K562 (cell line): ENCODE results near the gene COL16A1. TPM values are rescaled to one million over a fixed set of nuclear protein-coding genes. Genes with fewer than 3 reads are reported as not detected.

Source experiments
- EZH2 ChIP-seq: IDR thresholded peaks from 2 replicates; pipeline ENCODE4 v1.6.1; 2012; ENCODE audit warnings: low read depth, mild to moderate bottlenecking, inconsistent platforms, low read length, borderline replicate concordance
- HEY1 ChIP-seq: fragments of 250-450 bp; sonication (Bioruptor Pico); IDR thresholded peaks from 2 replicates; pipeline ENCODE4 v1.5.0; 2020; ENCODE audit warnings: mild to moderate bottlenecking, moderate library complexity, borderline replicate concordance
- ILF3 ChIP-seq: fragments of 450-650 bp; IDR thresholded peaks from 2 replicates; pipeline ENCODE4 v1.6.1; 2018; ENCODE audit warnings: antibody characterized with exemption, mild to moderate bottlenecking, moderate library complexity, borderline replicate concordance
- IRF2 ChIP-seq: sonication (generic); formaldehyde crosslinking; IDR thresholded peaks from 2 replicates; pipeline ENCODE4 v1.8.1; 2022; ENCODE audit warnings: mild to moderate bottlenecking, missing genetic modification reagents
- MAZ ChIP-seq, 2 experiments: fragments of 450-650 bp in 1 of 2; sonication (generic) in 1 of 2; formaldehyde crosslinking; IDR thresholded peaks in 1 of 2; conservative IDR thresholded peaks in 1 of 2; 2 replicates each; pipeline versions ENCODE4 v1.4.0 to v1.5.0; 2020; ENCODE audit warnings: mild to moderate bottlenecking in 1 of 2, missing genetic modification reagents in 1 of 2
- MBD2 ChIP-seq: sonication (generic); IDR thresholded peaks from 2 replicates; pipeline ENCODE4 v1.6.1; 2016; ENCODE audit warnings: low read depth, borderline replicate concordance
- POLR2A ChIP-seq: fragments of 450-650 bp; conservative IDR thresholded peaks from 2 replicates; pipeline ENCODE4 v1.6.1; 2016
- PTBP1 ChIP-seq: fragments of 200-400 bp; formaldehyde crosslinking; IDR thresholded peaks from 2 replicates; pipeline ENCODE4 v1.6.1; 2017; ENCODE audit warnings: low read depth, low read length
- PYGO2 ChIP-seq: fragments of 450-650 bp; IDR thresholded peaks from 2 replicates; pipeline ENCODE4 v1.6.1; 2016; ENCODE audit warnings: mild to moderate bottlenecking, missing genetic modification characterization, moderate library complexity, missing compliant biosample characterization
- RAD21 ChIP-seq, 2 experiments: fragments of 250-450 bp in 1 of 2; fragments of 450-650 bp in 1 of 2; sonication (Bioruptor Pico) in 1 of 2; formaldehyde crosslinking in 1 of 2; IDR thresholded peaks in 1 of 2; conservative IDR thresholded peaks in 1 of 2; 2 replicates each; pipeline versions ENCODE4 v1.4.0 to v1.8.0; 2020 to 2022; ENCODE audit warnings: mild to moderate bottlenecking in 2 of 2, moderate library complexity in 1 of 2
- RB1 ChIP-seq: fragments of 450-650 bp; IDR thresholded peaks from 2 replicates; pipeline ENCODE4 v1.6.1; 2017; ENCODE audit warnings: low read depth, mild to moderate bottlenecking
- SRSF3 ChIP-seq: fragments of 200-400 bp; formaldehyde crosslinking; IDR thresholded peaks from 2 replicates; pipeline ENCODE4 v1.6.1; 2016; ENCODE audit warnings: mild to moderate bottlenecking, low read length, moderate library complexity; ENCODE audit not compliant: insufficient read depth
- SRSF7 ChIP-seq: fragments of 200-400 bp; formaldehyde crosslinking; optimal IDR thresholded peaks from 2 replicates; pipeline ENCODE3; 2017; ENCODE audit warnings: mild to moderate bottlenecking, low read depth, low read length
- TEAD4 ChIP-seq, 2 experiments: sonication (generic) in 1 of 2; formaldehyde crosslinking in 1 of 2; IDR thresholded peaks; 2 replicates each; pipeline versions ENCODE4 v1.6.1 to v1.8.0; 2012 to 2022; ENCODE audit warnings: borderline replicate concordance in 1 of 2, inconsistent platforms in 1 of 2, low read length in 1 of 2, mild to moderate bottlenecking in 1 of 2, missing genetic modification reagents in 1 of 2
- TGIF2 ChIP-seq: sonication (generic); formaldehyde crosslinking; IDR thresholded peaks from 2 replicates; pipeline ENCODE4 v1.8.1; 2022; ENCODE audit warnings: mild to moderate bottlenecking, missing genetic modification reagents, moderate library complexity
- VEZF1 ChIP-seq: fragments of 200-800 bp; sonication (Bioruptor generic); IDR thresholded peaks from 2 replicates; pipeline ENCODE4 v1.6.1; 2017; ENCODE audit warnings: missing genetic modification characterization, missing compliant biosample characterization
- ZFP1 ChIP-seq: fragments of 450-650 bp; formaldehyde crosslinking; IDR thresholded peaks from 2 replicates; pipeline ENCODE4 v1.4.0; 2020; ENCODE audit warnings: mild to moderate bottlenecking, mixed read lengths
- ZNF408 ChIP-seq: fragments of 250-450 bp; sonication (Bioruptor Pico); IDR thresholded peaks from 2 replicates; pipeline ENCODE4 v1.4.0; 2020; ENCODE audit warnings: low read depth, mild to moderate bottlenecking, moderate library complexity
- polyA plus RNA-seq, 8 experiments: library from polyadenylated mRNA; depleted of rRNA in 4 of 8; stranded (reverse) in 5 of 8; unstranded in 3 of 8; fragments of >200 nt; fragmentation: Nextera tagmentation in 2 of 8; fragmentation: Illumina TruSeq in 1 of 8; extraction: Ambion mirVana in 2 of 8; extraction: Trizol in 1 of 8; gene quantifications; 2 replicates each; pipeline versions ENCODE4 v1.2.1 to v1.2.3, GENCODE V29; 2011 to 2014; ENCODE audit warnings: inconsistent platforms in 1 of 8, missing spikeins in 1 of 8
- total RNA-seq, 7 experiments: library from RNA; depleted of rRNA in 6 of 7; stranded (reverse); fragments of >200 nt in 6 of 7; fragmentation: Illumina TruSeq in 2 of 7; extraction: Trizol in 2 of 7; gene quantifications; 2 replicates each; pipeline versions ENCODE4 v1.2.1 to v1.2.3, GENCODE V29; 2011 to 2021; ENCODE audit warnings: low replicate concordance in 1 of 7
- TF ChIP-seq, protein P1 (sequence below): fragments of 250-450 bp; sonication (Bioruptor Pico); IDR thresholded peaks from 2 replicates; pipeline ENCODE4 v1.5.0; 2020; ENCODE audit warnings: mild to moderate bottlenecking, borderline replicate concordance
- TF ChIP-seq, protein P2 (sequence below): fragments of 450-650 bp; formaldehyde crosslinking; IDR thresholded peaks from 2 replicates; pipeline ENCODE4 v1.4.0; 2020; ENCODE audit warnings: mild to moderate bottlenecking, moderate library complexity

The COL16A1 gene
- total and polyA plus RNA-seq, 9 of the 15 experiments (the other 6 are each of a cell fraction or from before 2014, with no cell fraction given), result 0.11 to 0.60 (median 0.11) TPM; not detected in 6

DNA sequence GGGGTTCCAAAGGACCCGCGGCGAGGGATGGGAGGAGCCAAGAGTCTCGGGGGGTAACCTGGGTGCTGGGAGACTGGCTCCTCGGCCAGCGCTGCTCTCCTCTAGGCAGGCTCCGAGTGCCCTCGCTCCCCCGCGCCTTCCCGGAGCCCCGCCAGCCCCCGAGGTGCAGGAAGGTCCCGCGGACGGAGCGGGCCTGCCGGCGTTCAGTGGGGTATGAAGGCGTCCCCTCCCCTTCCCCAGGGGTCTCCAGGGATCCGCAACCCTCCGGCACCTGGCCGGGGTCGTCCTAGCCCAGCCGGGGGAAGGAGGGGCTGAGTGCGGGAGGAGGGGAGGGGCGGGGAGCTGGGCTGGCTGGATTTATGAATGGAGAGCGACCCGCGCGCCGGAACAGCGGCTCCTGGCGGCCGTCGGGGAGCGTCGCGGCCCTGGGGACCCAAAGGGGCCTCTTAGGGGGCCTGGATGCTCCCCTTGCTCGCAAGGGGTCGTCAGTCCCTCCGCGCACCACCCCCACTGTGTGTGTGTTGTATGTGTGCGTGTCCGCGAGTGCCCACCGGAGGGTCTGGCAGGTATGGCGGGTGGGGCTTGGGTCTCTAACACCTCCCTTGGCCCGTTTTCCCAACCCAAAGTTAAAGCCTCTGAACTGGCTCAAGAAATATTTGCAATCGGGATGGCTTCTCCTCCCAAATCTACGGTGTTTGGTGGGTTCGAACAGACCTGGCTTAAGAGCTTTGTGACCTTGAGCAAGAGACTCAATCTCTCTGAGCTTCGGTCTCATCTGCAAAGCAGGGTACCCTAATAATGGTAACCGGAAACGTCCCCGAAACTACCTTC lies 85.7 kb downstream of the COL16A1 start (continued):
- TF ChIP-seq, protein P1, sequence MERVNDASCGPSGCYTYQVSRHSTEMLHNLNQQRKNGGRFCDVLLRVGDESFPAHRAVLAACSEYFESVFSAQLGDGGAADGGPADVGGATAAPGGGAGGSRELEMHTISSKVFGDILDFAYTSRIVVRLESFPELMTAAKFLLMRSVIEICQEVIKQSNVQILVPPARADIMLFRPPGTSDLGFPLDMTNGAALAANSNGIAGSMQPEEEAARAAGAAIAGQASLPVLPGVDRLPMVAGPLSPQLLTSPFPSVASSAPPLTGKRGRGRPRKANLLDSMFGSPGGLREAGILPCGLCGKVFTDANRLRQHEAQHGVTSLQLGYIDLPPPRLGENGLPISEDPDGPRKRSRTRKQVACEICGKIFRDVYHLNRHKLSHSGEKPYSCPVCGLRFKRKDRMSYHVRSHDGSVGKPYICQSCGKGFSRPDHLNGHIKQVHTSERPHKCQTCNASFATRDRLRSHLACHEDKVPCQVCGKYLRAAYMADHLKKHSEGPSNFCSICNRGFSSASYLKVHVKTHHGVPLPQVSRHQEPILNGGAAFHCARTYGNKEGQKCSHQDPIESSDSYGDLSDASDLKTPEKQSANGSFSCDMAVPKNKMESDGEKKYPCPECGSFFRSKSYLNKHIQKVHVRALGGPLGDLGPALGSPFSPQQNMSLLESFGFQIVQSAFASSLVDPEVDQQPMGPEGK (CRISPR knock-in tag), result no peak
- TF ChIP-seq EZH2, result no peak
- TF ChIP-seq IRF2, result no peak
- TF ChIP-seq MBD2, result no peak
- TF ChIP-seq TEAD4 (IDR thresholded peaks at IDR 0.05; ENCODE audit: low read length), result no peak
- no peak for TF ChIP-seq TEAD4 (CRISPR knock-in tag; IDR thresholded peaks at IDR 0.05; ENCODE audit: borderline replicate concordance)
- no peak for TF ChIP-seq ILF3
- no peak; the same call in 1 of the 2 replicates for TF ChIP-seq RB1
- TF ChIP-seq PTBP1, result no peak
- no peak for TF ChIP-seq POLR2A
- TF ChIP-seq RAD21 (CRISPR knock-in tag; conservative IDR thresholded peaks at IDR 0.05 in 1 of 2, IDR thresholded peaks at IDR 0.05 in 1 of 2), result peak; percentile 37 to 59
- TF ChIP-seq, protein P2, sequence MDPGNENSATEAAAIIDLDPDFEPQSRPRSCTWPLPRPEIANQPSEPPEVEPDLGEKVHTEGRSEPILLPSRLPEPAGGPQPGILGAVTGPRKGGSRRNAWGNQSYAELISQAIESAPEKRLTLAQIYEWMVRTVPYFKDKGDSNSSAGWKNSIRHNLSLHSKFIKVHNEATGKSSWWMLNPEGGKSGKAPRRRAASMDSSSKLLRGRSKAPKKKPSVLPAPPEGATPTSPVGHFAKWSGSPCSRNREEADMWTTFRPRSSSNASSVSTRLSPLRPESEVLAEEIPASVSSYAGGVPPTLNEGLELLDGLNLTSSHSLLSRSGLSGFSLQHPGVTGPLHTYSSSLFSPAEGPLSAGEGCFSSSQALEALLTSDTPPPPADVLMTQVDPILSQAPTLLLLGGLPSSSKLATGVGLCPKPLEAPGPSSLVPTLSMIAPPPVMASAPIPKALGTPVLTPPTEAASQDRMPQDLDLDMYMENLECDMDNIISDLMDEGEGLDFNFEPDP (CRISPR knock-in tag), result no peak
- TF ChIP-seq MAZ (CRISPR knock-in tag; conservative IDR thresholded peaks at IDR 0.05 in 1 of 2, IDR thresholded peaks at IDR 0.05 in 1 of 2), result peak; percentile 20 to 33; a peak in 1 of 4 replicates
- no peak for TF ChIP-seq SRSF7
- TF ChIP-seq SRSF3, result no peak
- TF ChIP-seq HEY1 (CRISPR knock-in tag), result no peak
- TF ChIP-seq ZFP1 (CRISPR knock-in tag), result no peak
- peak; percentile 76 for TF ChIP-seq VEZF1 (CRISPR knock-in tag)
- no peak for TF ChIP-seq ZNF408 (CRISPR knock-in tag)
- TF ChIP-seq PYGO2 (tag), result no peak
- TF ChIP-seq TGIF2 (CRISPR knock-in tag), result no peak
